IPS-NIHi11 (cell line): ENCODE measurements around the gene TBATA.

Experiments
- DNase-seq: peaks from one replicate; pipeline ENCODE4 v3.0.0; 2012; ENCODE audit warnings: mixed read lengths, low spot score

The TBATA gene

GRCh38 chr10:70785190-70785589 is at the start of gene TBATA:
Gene TBATA, minus strand, starts transcription at chr10:70785377. Its CDS starts 1,998 bp downstream, at chr10:70783379.
- DNase-seq = no peak

GRCh38 chr10:70834441-70835151 is 49.4 kb upstream of the TBATA start:
- DNase-seq = no peak

DNA sequence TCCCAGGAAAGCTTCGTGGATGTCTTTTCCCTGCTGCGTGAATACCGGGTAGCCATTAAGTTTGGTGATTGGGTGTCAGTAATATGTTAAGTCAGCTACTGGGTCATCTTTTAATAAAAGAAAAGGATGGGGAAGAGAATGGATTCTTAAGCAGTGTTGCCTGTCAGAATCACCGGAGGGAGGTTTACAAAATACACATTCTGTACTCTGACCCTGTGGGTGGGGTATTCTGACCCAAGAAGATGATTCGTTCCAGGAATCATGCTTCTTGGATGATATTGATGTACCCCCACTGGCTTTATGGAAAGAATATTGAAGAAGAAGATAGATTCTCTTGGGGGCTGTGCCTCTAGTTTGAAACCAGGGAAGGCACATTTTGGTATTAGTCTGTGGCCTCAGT is 48.8 kb upstream of the TBATA start:
- DNase-seq = no peak

DNA sequence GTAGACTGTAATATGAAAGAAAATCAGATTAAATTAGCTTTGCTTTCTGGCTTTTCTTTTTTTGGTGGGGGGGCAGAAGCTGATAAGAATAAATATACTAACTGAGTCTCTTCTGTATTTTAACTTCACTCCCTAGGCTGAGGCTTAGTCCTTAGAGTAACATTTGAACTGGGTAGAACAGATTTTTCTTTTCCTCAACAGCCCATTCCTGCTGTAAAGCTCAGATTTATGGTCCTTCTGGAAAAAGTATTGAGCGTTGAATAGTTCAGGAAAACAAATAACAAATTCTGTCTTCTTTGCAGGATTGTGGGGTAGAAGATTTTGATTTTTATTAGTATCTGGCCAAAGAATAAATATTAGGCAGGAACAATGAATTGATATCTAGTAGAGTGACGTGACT is 48.4 kb upstream of the TBATA start:
- DNase-seq = no peak

GRCh38 chr10:70832852-70833528 is 47.8 kb upstream of the TBATA start:
- DNase-seq = no peak

GRCh38 chr10:70832221-70832620 is 47.0 kb upstream of the TBATA start:
- DNase-seq = no peak

DNA sequence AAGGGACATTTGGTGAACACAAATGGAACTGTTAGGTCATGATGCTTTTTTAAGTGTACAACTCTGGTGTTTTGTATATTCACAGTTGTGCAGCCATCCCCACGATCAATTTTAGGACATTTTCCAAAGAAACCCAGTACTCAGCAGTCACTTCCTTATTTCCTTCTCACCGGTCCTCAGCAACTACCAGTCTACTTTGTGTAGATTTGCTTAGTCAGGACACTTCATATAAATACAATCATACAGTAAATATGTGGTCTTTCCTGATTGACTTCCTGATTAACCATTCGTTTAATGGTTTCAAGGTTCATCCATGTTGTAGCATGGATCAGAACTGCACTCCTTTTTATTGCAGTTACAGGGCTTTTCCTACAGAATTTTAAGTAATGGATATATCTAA is 45.0 kb upstream of the TBATA start:
- DNase-seq = no peak

- no peak for DNase-seq
These were observed 44.4 kb upstream of the TBATA start for GRCh38 chr10:70829543-70829942.

DNA sequence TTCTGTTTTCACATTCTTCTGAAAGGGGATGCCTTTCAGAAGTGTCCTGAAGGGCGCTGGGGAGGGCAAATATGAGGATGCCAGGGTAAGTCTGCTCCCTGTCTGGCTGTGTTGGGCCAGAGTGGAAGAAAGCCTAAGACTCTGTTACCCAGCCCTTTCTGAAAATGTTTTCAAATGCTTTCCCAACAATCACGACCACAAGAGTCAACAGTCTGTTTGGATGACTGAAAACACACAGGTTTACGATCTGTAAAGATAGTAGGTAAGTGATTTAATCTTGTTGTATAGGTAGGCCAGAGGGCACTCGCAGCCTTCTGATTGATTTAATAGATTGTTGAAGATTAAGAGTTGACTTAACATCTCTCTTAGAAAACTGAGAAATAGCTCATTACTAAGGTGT is 43.7 kb upstream of the TBATA start:
- DNase-seq = no peak

GRCh38 chr10:70827086-70827757 is 42.0 kb upstream of the TBATA start:
- DNase-seq = no peak

GRCh38 chr10:70822076-70822820 is 37.1 kb upstream of the TBATA start:
- no peak for DNase-seq

- no peak for DNase-seq
These were observed 36.0 kb upstream of the TBATA start for GRCh38 chr10:70820976-70821750.

DNA sequence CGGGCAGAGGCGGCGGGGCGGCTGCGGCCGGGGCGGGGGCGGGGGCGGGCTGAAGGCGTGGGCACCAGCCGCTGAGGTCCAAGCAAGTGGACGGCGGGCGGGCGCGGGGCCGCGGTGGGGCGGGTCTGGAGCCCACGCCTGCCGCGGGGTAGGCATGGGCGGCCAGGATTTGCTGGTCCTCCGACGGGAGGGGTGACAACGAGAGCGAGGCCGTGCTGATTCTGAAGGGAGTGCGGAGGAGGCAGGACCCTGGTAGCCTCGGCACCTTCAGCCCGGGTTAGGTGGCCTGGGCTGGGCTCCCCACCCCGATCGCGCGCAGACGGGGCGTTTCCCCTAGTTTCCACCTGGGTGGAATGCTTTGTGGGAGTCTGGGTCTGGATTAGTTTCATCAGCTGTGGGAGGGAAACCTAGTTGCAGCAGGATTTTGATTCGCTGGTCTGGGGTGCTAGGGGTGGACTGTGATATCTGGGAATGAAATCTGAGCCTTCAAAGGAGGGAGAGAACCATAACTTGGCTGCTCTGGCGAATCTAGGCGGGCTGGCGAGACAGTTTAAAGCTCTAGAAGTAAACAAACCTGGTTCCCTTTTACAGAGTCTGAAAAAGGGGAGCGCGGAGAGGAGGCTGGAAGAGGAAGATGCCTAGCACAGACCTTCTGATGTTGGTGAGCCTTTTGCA is 31.2 kb upstream of the TBATA start:
- peak; percentile 79 for DNase-seq

GRCh38 chr10:70815504-70816219 is 30.5 kb upstream of the TBATA start, which contains the start of gene SGPL1:
Gene SGPL1, plus strand, starts transcription at chr10:70815948. Its CDS starts 906 bp downstream, at chr10:70816854.
- peak; percentile 99 for DNase-seq

DNA sequence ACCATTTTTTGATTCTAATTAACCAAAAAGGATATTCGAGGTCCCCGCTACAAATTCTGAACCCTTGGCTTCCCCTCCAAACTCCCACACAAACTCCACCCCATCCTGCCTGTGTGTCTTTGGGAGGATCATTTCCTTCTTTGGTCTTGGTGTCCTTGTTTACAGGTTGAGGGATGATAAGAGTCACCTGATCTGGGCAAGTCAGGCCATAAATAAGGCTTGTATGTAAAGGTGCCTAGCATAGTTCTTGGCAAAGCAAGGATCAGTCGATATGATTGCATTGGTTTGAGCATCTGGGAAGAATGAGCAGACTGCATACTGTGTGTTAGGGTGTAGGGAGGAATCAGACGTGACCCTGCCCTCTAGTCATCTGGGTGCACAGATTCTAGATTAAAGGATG is 28.9 kb upstream of the TBATA start:
- no peak for DNase-seq

DNA sequence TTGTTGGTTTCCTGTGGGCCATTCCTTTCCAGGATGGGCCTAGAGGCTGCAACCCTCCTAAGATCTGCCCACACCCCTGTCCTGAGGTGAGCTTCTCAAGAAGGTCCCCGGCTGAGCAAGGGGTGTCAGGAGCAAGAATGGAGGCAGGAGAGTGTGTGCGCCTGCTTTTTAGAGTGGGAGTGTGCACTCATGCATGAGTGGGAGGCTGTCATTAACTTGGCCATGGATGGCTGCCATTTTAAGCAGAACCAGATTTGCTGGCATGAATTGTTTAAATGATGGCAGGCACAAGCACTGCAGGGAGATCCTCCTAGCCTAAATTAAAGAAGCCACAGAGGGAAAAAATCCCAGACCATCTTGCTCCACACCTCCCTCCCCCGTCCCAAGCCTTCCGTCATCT is 27.6 kb upstream of the TBATA start:
- DNase-seq = no peak

DNA sequence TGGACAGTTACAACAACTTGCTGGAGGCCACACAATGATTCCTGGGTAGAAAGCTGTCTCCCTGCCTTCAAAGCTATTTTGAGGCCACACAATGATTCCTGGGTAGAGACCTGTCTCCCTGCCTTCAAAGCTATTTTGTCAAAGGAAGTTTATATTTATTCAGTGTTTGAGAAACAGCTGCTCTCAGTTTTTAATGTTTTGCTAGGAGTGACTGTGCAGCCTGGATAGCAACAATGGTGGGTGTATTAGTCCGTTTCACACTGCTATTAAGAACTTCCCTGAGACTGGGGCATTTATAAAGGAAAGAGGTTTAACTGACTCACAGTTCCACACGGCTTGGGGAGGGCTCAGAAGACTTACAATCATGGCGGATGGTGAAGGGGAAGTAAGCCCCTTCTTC is 26.7 kb upstream of the TBATA start:
- DNase-seq = no peak

DNA sequence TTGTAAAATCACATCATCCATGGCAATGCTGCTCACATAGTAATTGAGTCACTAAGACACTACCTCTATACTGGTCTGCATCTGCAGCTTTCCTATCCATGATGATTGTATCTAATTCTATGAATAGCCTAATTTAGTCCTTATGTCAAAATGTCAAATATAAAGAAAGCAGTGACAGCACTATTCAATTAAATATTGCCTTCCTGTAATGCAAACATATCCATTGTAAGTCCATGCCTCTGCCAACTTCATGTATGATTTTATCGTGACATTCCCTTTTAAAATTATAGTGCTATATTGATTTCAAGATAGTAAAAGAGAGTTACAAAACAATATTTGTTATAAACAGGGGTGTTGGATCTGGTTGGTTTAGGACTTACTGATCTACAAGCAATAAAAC is 25.8 kb upstream of the TBATA start:
- DNase-seq = no peak

GRCh38 chr10:70809726-70810125 is 24.5 kb upstream of the TBATA start:
- DNase-seq = no peak

- no peak for DNase-seq
These were observed 23.9 kb upstream of the TBATA start for GRCh38 chr10:70809011-70809611.
